Activated CD4-positive, alpha-beta T cell treated with anti-CD3 and anti-CD28 coated beads, Interleukin-2, amount 50 U/mL, for 4 hours (primary cell): ENCODE data around the gene FLNB.

Source experiments
- DNase-seq, 2 experiments: peaks; one replicate each; pipeline ENCODE4 v3.0.0-alpha.2; 2020

The FLNB gene

DNA sequence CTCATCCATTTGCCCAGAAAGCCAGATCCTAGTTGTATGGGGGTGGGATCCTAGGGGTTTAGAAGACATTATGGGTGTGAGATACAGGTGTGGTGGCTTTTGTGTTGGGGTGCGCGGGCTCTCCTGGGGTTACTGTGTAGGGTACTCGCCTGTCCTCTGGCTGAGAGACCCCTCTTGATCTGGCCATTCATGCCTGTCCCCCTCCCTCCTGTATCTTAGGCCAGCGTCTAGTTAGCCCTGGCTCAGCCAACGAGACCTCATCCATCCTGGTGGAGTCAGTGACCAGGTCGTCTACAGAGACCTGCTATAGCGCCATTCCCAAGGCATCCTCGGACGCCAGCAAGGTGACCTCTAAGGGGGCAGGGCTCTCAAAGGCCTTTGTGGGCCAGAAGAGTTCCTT lies 161.1 kb downstream of the FLNB start:
- no peak for DNase-seq

DNA sequence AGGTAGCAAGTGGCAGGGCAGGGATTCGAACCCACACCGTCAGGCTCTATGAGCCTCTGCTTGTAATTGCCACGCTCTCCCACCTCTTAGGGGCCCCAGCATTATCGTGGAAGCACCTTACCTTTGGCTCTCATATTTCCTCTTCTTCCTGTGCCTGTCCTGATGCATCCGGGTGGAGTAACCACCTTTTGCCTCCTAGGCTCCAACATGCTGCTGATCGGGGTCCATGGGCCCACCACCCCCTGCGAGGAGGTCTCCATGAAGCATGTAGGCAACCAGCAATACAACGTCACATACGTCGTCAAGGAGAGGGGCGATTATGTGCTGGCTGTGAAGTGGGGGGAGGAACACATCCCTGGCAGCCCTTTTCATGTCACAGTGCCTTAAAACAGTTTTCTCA lies 162.2 kb downstream of the FLNB start:
- DNase-seq, result no peak

DNA sequence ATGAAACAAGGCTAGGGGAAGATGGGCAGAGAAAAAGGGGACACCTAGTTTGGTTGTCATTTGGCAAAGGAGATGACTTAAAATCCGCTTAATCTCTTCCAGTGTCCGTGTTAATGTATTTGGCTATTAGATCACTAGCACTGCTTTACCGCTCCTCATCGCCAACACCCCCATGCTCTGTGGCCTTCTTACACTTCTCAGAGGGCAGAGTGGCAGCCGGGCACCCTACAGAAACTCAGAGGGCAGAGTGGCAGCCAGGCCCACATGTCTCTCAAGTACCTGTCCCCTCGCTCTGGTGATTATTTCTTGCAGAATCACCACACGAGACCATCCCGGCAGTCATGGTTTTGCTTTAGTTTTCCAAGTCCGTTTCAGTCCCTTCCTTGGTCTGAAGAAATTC lies 162.9 kb downstream of the FLNB start:
- DNase-seq, result no peak

DNA sequence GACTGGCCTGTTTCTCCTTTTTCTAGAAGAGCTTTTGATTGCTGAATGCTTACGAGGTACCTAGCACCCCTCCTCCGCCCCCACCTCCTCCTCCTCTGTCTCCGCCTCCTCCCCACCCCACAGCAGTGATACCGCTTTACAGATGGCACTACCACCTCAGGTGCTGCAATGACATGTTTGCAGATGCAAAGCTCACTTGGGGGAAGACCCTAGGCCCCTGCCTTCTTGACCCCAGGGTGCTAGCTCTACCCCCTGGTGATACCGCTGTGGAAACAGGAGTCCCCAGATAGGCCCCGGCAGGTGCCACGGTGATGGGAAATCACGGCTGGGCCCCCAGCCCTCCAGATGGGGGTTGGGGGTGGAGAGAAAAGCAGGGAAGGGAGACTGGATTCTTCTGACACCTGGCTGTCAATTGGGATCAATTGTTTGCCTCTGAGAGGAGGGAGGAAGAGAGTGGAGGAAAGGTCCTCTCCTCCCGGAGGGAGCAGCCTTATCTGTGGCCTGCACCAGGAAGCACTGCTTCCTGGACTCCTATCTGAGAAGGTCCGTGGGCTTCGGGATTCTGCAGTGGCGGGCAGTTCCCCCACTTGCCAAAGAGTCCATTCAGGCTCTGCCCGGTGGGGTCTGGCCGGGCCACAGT lies 164.9 kb downstream of the FLNB start:
- DNase-seq, result no peak

DNA sequence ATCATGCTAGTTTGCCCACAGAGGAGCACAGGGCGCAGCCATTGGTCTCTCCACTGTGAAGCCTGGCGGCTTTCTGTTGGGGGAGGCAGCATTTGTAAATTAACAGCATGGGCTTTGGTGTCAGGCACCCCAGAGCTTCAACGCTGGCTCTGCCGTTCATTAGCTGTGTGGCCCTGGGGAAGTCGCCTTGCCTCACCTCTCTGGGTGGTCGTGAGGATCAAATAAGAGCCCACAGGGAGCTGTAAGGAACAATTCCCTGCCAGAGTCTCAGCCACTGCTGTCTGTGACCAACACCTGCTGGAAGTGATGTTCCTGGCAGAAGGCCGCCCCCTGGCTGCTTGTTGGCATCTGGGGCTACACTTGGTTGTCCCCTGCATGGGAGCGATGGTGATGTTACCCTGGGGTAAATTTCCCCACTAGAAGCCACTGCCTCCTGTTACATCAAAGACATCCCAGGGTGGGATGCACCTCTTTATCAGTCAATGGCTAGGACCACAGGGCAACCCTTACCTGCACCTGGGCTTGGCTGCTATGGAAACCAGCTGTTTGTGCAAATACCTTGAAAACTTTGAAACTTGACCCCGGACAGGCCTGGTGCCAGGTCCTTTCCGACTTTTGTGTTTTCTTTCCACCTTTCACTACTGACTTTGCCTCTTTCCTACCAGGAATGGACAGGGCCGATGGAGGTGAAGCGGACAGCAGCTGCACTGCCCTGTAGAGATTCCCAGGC lies 165.6 kb downstream of the FLNB start:
- peak; percentile 9 to 18 for DNase-seq

DNA sequence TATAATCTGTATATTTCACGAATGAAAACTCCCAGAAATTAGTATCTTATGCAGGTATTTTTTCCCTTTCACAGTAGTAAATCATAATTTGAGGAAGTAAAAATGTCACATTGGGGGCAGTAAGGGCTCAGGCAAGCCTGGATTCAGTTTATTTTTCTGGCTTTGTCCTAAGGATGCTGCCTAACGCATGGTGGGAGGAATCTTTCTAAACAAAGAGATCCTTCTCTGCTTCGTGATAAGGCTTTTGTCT lies 166.9 kb downstream of the FLNB start:
- no peak for DNase-seq

DNA sequence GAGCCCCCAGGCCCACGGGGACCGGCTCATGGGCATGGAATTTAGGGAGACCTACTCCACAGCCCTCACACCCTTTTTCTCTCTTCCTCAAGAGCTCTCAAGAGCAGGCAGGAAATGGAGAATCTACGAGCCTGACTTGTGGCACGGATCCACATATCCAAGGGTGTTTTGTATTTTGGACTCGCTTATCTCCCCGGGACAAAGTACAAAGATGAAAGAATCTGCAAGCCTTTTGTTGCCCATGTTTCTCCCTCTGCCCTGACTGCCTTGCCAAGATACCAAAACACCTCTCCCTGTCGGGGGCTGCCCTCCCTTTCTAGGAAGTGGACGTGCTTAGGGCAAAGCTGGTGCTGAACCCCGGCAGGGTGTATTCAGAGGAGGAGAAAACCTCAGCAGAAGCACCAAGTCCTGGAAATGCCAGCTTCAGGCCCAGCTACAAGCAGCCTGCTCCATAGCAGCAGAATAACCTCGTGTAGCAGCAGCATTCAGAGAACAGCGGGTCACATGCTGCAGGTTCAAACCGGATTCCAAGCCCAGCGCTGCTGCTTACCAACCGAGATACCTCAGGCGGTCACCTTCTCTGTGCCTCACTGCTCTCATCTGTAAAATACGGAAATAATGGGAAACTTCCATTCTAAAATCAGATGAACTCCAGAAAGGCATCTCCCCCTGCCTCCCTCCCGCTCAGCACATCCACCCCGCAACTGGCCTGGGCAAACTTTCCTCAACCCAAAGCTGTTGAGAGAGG lies 167.4 kb downstream of the FLNB start:
- DNase-seq, result no peak

DNA sequence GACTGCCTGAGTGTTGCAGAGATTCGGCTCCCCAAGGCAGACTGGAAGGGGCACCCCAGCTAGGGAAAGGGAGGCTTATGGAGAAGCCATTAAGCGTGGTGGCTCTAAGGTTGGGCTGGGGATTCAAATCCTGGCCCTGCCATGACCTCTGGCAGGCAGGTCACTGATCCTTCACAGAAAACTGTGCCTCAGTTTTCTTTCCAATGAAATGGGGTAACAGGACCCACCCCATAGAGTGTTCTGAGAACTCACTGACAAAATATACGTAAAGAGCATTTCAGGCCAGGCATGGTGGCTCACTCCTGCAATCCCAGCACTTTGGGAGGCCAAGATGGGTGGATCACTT lies 167.9 kb downstream of the FLNB start:
- no peak for DNase-seq

DNA sequence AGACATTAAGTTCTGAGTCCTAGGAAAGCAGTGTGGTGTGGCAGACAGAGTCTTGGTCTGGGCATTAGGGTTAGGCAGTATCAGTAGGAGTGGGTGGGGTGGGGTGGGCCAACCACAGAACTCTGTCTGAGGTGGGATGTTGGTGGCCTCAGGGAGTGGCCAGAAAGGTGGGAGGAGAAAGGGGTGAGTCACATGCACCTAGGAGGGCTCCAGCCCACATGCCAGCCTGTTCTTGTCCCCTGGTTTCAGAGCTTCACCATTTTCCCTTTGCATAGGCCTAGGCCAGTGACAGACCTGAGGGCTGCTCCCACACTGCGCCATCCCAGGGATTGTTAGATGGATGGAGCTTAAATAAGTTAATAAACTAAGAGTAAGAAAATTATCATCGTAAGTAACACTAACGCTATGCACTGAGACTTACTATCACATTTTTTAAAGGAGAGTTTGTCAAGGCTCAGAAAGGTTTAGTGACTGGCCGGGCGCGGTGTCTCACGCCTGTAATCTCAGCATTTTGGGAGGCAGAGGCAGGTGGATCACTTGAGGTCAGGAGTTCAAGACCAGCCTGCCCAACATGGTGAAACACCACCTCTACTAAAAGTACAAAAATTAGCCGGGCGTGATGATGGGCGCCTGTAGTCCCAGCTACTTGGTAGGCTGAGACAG lies 168.7 kb downstream of the FLNB start:
- no peak for DNase-seq

DNA sequence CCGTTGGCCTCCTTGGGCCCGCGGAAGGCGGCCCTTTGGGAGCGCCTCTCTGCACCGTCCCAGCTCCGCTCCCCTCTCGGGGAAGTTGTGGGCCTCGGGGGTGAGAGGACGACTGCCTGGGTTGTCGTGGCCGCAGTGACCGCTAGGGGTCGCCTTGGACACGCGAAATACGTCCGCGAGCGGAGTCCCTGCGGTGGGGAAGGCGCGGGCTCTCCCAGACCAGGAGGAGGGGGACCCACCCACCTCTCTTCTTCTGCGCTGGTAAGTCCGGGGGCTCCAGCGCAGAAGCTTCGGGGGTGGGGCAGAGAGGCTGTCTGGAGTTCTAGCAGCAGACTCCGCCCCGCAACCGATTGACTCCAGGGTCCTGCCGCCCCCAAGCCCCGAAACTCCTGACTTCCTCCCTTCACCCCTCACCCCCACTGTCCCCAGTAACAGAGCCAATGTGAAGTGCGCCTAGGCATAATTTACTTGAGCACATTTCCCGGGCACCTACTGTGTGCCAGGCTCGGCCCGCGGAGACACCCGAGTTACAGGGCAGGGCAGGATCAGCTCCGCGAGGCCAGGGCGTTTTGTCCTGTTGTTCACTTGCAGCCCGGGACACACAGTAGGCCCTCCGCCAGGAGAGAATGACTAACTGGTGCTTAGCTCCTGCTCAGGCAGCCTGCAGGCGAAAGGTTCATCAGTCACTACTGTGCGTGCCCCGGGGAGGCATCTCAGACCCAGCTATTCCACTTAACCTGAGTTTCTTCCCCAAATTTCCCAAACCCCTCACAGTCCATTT lies 169.7 kb downstream of the FLNB start:
- DNase-seq, result peak; percentile 87 to 89

DNA sequence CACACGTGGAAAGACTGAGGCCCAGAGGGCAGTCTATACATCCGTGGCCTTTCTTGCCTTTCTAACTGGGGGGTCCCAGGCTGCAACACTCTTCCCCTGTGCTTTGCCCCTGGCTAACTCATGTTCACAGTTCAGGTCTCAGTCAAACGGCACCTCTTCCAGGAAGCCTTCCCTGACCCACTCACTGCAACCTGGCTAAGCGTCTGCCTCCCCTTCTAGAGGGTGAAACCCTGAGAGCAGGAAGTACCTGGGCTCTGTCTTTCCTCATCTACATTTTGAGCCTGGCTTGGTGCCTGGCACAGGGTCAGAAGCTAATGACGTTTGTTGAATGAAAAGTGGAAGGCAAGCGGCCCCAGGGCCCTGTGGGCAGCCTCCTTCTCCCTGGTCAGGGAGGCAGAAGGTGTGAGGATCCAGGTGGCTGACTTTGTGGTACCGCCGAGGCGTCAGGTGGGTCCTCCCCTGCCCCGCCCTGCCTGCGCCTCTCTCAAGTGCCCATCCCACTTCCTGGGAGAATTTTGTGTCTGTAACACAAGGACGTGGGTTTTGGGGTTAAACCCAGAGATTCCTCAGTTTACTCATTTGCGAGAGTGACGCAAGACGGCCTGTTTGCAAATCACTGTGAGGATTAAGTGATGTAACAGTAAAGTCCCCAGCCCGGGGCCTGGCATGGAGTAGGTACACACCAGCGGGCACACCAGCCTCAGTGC lies 170.5 kb downstream of the FLNB start:
- no peak for DNase-seq

DNA sequence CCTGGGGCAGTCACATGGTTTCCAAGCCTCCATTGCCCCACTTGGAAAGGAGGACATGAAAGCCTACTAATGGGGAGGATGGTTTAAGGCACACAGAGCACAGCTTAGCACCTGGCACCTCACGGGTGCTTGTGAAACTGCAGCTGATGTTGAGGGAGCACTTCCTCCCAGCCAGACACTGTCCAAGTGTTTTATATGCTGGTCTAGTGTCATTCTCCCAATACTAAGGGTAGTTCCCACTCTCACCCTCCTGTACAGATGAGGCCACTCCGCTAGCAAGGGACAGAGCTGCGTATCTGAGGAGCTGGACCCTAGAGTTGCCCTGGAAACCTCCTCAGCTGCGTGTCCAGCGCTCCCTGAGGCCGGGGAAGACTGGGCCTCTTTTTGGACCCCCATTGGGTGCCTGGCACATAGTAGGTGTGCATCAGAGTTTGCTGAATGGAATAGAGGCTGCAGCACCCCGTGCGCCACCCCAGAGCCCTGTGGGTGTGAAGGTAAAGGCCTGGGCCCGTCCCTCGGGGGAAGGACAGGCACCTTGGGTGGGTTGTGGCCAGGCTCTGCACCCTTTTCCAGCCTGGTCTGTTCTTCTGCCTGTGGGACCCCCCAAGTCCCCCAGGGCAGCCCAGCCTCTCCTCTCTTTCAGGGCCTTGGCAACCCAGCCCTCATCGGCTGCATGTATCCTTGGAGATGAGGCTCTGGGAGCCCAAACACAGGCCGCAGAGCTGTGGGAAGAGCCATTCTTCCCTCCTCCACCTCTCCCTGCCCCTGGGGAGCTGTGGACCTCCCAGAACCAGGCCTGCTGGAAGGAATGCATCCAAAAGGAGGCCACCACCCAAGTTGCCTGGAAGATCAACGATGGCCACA lies 171.2 kb downstream of the FLNB start:
- no peak for DNase-seq

DNA sequence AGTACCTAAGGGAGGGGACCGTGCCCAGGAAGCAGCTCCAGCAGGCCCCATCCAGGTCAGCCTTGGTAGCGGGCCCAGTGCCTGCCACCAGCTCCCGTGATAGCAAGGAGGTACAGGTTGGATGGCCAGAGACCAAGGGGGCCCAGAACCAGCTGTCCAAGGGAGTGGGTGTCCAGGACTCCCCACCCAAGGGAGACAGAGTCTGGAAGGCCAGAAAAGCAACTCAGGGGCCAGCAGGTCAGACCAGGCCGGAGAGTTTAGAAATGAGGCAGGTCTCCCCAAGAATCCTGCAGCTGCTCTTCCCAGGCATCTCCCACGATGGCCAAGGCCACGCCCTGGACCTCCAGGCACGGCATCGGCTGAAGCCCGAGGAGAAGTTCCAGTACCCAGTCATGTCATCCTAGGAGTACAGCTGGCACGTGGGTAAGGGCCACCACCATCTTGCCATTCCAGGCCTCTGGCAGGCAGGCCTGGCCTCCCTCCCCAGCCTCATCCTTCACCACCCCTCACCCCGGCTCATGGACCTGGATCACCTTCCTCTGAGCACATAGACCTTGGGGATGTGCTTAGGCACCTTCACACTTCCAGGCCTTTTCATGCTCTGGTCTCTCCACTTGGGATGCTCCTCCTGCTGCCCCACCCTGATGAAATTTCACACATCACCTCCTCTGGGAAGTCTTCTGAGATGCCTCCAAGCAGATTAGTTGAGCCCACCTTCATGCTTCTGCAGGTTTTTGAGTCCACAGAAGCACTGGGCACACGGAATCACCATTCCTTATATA lies 172.1 kb downstream of the FLNB start:
- no peak for DNase-seq

DNA sequence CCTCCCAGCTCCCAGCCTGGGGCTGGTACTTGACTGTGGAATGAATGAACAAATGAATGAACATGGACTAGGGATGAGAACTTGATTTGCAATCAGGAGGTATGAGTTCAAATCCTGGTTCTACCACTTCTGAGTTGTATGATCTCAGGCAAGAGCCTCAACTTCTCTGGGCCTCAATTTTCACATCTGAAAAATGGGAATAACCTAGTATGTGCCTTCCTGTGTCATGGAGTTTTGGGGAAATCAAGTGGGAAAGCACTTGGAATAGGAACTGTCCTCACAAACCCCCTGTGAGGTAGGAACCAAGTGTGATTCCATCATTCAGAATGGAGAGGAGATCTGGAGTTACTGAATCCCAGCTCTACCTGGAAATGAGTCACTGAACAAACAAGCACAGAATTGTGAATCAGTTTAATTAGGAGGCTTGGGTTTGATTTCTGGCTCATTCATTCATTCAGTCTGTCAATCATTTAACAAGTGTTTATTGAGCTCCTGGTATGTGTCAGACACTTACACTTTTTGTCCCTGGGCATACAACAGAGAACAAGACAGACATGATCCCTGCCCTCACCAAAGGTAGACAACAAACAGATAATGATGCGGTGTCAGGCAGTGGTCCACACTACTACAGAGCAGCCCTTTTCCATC lies 172.8 kb downstream of the FLNB start:
- no peak for DNase-seq

DNA sequence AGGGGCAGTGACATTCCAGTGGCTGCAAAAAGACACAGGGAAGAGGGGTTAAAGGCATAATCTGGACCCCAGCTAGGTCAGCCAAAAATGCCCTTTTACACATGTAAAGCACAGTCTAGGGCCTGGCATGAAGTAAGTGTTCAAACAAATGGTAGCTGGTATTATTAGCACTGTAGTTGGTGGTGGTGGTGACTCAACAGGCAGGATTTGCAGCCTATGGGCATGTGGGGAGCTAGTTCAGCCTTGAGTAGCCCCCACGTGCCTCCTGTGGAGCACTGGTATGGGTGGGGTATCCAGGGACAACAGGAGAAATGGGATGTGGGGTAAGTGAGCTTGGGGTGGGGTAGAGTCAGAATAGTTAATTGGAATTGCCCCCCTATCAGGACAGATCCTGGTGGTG lies 175.0 kb downstream of the FLNB start:
- DNase-seq, result no peak

DNA sequence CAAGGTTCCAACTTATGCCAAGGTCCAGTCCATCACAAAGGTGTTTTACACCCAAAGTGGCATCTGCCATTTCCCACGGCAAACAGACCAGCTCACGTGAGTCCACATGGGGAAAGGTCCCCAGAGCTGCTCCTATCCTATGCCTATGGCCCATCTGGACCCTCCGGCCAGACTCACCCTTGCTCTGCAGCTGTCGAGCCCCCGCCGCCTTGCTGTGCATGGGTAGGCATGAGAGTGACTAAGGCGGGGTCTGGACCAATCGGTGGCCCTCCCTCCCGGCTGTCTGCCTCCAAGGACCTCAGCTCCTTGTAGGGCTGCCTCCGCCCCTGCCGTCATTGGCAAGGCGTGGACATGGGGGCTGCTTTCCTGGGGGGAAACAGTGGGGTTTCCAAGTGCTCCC lies 175.7 kb downstream of the FLNB start:
- DNase-seq, result no peak

DNA sequence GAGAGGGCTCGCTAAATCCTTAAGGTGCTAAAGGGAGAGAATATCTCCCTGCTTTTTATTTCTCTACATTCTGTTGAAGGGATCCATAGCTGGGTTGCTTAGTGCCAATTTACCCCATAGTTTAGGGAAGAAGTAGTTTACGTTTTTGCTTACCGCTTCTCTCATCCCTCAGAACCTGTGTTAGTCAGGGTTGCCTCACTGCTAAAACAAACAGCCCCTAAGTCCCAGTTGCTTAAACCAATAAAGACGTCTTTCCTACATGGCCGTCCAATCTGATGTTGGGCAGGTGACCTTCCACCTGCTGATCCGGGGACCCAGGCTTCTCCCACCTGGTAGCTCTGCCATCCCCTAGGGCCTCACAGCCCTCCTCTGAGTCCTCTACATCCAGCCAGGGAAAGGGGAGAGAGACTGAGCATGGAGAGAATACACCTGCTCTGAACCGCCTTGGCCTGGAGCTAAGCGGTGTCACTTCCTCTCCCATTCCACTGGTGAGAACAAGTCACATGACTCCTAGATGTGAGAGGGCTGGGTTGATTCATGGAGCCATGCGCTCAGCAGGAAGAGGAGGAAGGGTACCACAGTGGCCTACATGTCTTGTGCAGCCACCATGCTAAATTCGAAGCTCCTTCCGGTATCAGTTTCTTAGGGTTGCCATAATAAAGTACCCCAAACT lies 176.2 kb downstream of the FLNB start:
- DNase-seq, result no peak

DNA sequence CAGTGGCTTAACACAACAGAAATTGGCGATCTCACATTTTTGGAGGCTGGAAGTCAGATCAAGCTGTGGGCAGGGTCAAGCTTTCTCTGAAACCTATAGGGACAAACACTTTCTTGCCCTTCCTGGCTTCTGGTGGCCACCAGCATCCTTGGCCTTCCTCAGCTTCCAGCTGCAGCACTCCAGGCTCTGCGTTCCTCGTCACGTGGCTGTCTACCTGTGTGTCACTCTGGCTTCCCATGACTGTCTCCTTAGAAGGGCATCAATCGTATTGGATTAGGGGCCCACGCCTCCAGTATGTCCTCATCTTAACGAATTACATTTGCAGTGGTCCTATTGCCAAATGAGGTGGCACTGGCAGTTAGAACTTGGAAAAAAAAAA lies 176.7 kb downstream of the FLNB start:
- DNase-seq, result no peak

DNA sequence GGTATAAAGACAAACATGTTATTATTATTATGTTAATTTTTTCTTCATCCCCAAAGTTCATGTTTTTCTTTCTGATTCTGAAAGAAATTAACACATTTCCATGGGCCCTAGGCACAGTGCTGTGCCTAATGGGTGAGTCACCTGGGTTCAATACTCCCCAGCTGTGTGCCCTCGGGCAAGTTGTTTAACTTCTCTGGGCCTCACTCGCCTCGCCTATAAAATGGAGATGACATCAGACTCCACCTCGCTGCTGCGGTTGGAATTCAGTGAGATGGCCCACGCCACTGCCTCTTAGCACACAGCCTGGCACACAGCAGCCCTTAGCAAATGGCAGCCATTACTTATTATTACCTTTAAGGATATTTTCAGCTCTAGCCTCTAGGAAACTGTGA lies 179.9 kb downstream of the FLNB start:
- no peak for DNase-seq
